Trophoblast cell (in vitro differentiated cells and primary cell): ENCODE results near the gene CFAP157.

Experiments used
- DNase-seq, 2 donors: peaks; one replicate each; pipeline ENCODE4 v3.0.0-alpha.2; 2016
- H2AFZ ChIP-seq: 2 replicates; pipeline ENCODE4 v1.6.1; 2013; ENCODE audit warnings: low read length, moderate library complexity, mild to moderate bottlenecking; ENCODE audit not compliant: insufficient read depth, poor library complexity
- H2AK5ac ChIP-seq: 2 replicates; pipeline ENCODE4 v1.6.1; 2013; ENCODE audit warnings: mild to moderate bottlenecking, low read length
- H2BK120ac ChIP-seq: 2 replicates; pipeline ENCODE4 v1.6.1; 2013; ENCODE audit warnings: low read length, mild to moderate bottlenecking, moderate library complexity; ENCODE audit not compliant: insufficient read depth, poor library complexity
- H2BK12ac ChIP-seq: 2 replicates; pipeline ENCODE4 v1.6.1; 2013; ENCODE audit warnings: mild to moderate bottlenecking, low read length, moderate library complexity
- H2BK5ac ChIP-seq: 2 replicates; pipeline ENCODE4 v1.6.1; 2013; ENCODE audit warnings: low read length, low read depth, moderate library complexity, mild to moderate bottlenecking; ENCODE audit not compliant: poor library complexity
- H3K14ac ChIP-seq: 2 replicates; pipeline ENCODE4 v1.6.1; 2013; ENCODE audit warnings: mild to moderate bottlenecking, low read length
- H3K18ac ChIP-seq: 2 replicates; pipeline ENCODE4 v1.6.1; 2013; ENCODE audit warnings: mild to moderate bottlenecking, low read length
- H3K23ac ChIP-seq: 2 replicates; pipeline ENCODE4 v1.6.1; 2013; ENCODE audit warnings: low read length
- H3K27ac ChIP-seq: 2 replicates; pipeline ENCODE4 v1.5.1; 2013; ENCODE audit warnings: low read depth, mild to moderate bottlenecking, inconsistent platforms, low read length, moderate library complexity
- H3K27me3 ChIP-seq: 2 replicates; pipeline ENCODE4 v1.6.1; 2013; ENCODE audit warnings: inconsistent platforms, mild to moderate bottlenecking, low read length, moderate library complexity; ENCODE audit not compliant: insufficient read depth
- H3K36me3 ChIP-seq, 2 experiments: 1 replicate in 1 of 2; 2 replicates in 1 of 2; pipeline ENCODE4 v1.6.1; 2013; ENCODE audit warnings: low read length in 2 of 2, mild to moderate bottlenecking in 2 of 2, moderate library complexity in 1 of 2; ENCODE audit not compliant: insufficient read depth in 2 of 2, control insufficient read depth in 1 of 2
- H3K4ac ChIP-seq: 2 replicates; pipeline ENCODE4 v1.6.1; 2013; ENCODE audit warnings: low read depth, mild to moderate bottlenecking, low read length, moderate library complexity
- H3K4me1 ChIP-seq, 2 experiments: 1 replicate in 1 of 2; 2 replicates in 1 of 2; pipeline ENCODE4 v1.6.1; 2013; ENCODE audit warnings: low read length in 2 of 2, mild to moderate bottlenecking in 2 of 2, moderate library complexity in 1 of 2; ENCODE audit not compliant: insufficient read depth in 2 of 2, control insufficient read depth in 1 of 2
- H3K4me2 ChIP-seq: 2 replicates; pipeline ENCODE4 v1.6.1; 2013; ENCODE audit warnings: inconsistent platforms, mild to moderate bottlenecking, low read length, moderate library complexity
- H3K4me3 ChIP-seq: 2 replicates; pipeline ENCODE4 v1.5.1; 2013; ENCODE audit warnings: mild to moderate bottlenecking, low read depth, low read length, inconsistent platforms
- H3K79me1 ChIP-seq: one replicate; pipeline ENCODE4 v1.6.1; 2013; ENCODE audit warnings: low read length
- H3K79me2 ChIP-seq: 2 replicates; pipeline ENCODE4 v1.6.1; 2013; ENCODE audit warnings: low read length, mild to moderate bottlenecking; ENCODE audit not compliant: control insufficient read depth, insufficient read depth, poor library complexity
- H3K9ac ChIP-seq: 2 replicates; pipeline ENCODE4 v1.6.1; 2013; ENCODE audit warnings: mild to moderate bottlenecking, low read length
- H3K9me3 ChIP-seq: 2 replicates; pipeline ENCODE4 v1.6.1; 2013; ENCODE audit warnings: low read depth, mild to moderate bottlenecking, control low read depth, inconsistent platforms, low read length; ENCODE audit not compliant: insufficient read depth
- H4K12ac ChIP-seq: 2 replicates; pipeline ENCODE4 v1.6.1; 2013; ENCODE audit warnings: low read depth, mild to moderate bottlenecking, low read length, moderate library complexity
- H4K8ac ChIP-seq: 2 replicates; pipeline ENCODE4 v1.6.1; 2013; ENCODE audit warnings: low read depth, mild to moderate bottlenecking, low read length, moderate library complexity
- H4K91ac ChIP-seq: one replicate; pipeline ENCODE4 v1.6.1; 2013; ENCODE audit warnings: low read depth, mild to moderate bottlenecking, low read length, moderate library complexity
- WGBS: extraction: QIAGEN DNeasy Blood & Tissue Kit; methylation state at CpG from one replicate; pipeline ENCODE4 v1.1.7; 2013; ENCODE audit warnings: missing lambda C conversion rate; ENCODE audit not compliant: insufficient read length, insufficient coverage; ENCODE audit errors: extremely low coverage; 5-methylcytosine and 5-hydroxymethylcytosine counted together

CFAP157 gene

DNA sequence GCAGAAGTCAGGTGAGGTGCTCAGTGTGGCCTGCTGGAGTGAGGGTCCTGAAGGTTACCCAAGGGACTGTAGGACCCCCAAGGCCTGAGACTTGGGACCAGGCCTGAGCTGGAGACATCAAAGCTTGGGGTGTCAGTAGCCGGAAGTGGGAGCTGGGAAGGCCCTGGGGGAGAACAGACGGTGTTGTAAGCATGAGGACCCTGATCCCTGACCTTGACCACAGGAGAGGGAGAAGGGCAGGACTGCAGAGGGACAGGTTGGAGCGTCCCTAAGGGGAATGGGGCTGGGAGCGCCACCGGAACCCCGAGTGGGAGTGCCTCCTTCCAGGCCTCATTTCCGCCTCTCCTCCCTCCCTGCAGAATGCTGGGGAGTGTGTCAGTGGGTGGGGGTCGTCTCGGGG lies 9.6 kb downstream of the CFAP157 start:
- no peak overlapping the region for H4K12ac ChIP-seq
- H3K9me3 ChIP-seq = no peaks in the 10 kb centered on the region
- H3K9ac ChIP-seq = no peak overlapping the region
- no peak overlapping the region for H2BK120ac ChIP-seq
- no peak for DNase-seq
- H3K79me2 ChIP-seq = no peaks in the 10 kb centered on the region
- no peak overlapping the region for H3K27ac ChIP-seq
- no peak overlapping the region for H2BK5ac ChIP-seq
- no peak overlapping the region for H3K4me3 ChIP-seq
- no peaks in the 10 kb centered on the region for H3K36me3 ChIP-seq
- no peak overlapping the region for H2BK12ac ChIP-seq
- H4K8ac ChIP-seq = peak overlapping the region; percentile 23
- H4K91ac ChIP-seq = no peak overlapping the region
- H3K14ac ChIP-seq = no peak overlapping the region
- WGBS = no CpG with 5 or more reads among the region's 9 CpGs
- H3K4me2 ChIP-seq = no peak overlapping the region
- H3K79me1 ChIP-seq = no peaks in the 10 kb centered on the region
- no peak overlapping the region for H3K18ac ChIP-seq
- H2AK5ac ChIP-seq = no peak overlapping the region
- H3K4ac ChIP-seq = no peak overlapping the region
- H2AFZ ChIP-seq = no peak overlapping the region
- peaks cover 0 to 9% of the 10 kb centered on the region in 2 experiments for H3K4me1 ChIP-seq
- H3K27me3 ChIP-seq = peaks cover 2% of the 10 kb centered on the region
- no peak overlapping the region for H3K23ac ChIP-seq

DNA sequence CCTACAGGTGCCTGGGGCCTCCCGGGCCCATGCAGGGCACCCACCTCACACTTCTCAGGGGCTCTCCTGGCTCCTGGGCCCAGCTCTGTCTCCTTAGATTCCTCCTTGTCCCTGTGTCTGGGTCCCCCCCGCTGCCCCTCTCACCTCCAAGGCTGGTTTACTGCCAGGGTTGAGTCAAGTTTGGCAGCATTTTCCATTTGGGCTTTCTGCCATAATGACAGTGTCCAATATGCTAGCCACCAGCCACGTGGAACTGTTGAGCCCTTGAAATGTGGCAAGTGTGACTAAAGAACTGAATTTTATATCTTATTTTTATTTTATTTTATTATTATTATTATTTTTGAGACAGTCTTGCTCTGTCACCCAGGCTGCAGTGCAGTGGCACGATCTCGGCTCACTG lies 11.0 kb downstream of the CFAP157 start:
- Histone ChIP-seq H3K36me3 (no peaks in the 10 kb centered on the region), H3K79me1 (no peaks in the 10 kb centered on the region), H3K9ac (no peak overlapping the region), H3K9me3 (no peaks in the 10 kb centered on the region), H3K27me3 (peaks cover 2% of the 10 kb centered on the region), H3K4ac (no peak overlapping the region), H3K14ac (no peak overlapping the region), H2AK5ac (no peak overlapping the region), H3K4me1 (peaks cover 0 to 9% of the 10 kb centered on the region in 2 experiments), H4K91ac (no peak overlapping the region), H3K4me2 (no peak overlapping the region), H2BK5ac (no peak overlapping the region), H2BK12ac (no peak overlapping the region), H3K4me3 (no peak overlapping the region), H3K18ac (no peak overlapping the region), H4K12ac (no peak overlapping the region), H3K23ac (no peak overlapping the region), H2AFZ (no peak overlapping the region), H2BK120ac (no peak overlapping the region), H3K79me2 (no peaks in the 10 kb centered on the region), H3K27ac (no peak overlapping the region), H4K8ac (no peak overlapping the region)
- no CpG with 5 or more reads among the region's 5 CpGs for WGBS
- DNase-seq = no peak

GRCh38 chr9:127720031-127720864 lies 13.5 kb downstream of the CFAP157 start:
- Histone ChIP-seq H3K14ac (no peak overlapping the region), H3K9ac (no peak overlapping the region), H2BK5ac (no peak overlapping the region), H4K8ac (no peak overlapping the region), H2BK120ac (no peak overlapping the region), H3K36me3 (no peaks in the 10 kb centered on the region), H2AK5ac (no peak overlapping the region), H2BK12ac (no peak overlapping the region), H3K4me1 (peaks cover 0 to 3% of the 10 kb centered on the region in 2 experiments), H3K4me3 (no peak overlapping the region), H3K27me3 (no peaks in the 10 kb centered on the region), H3K18ac (no peak overlapping the region), H2AFZ (no peak overlapping the region), H3K79me2 (no peaks in the 10 kb centered on the region), H3K4me2 (no peak overlapping the region), H4K12ac (no peak overlapping the region), H3K79me1 (no peaks in the 10 kb centered on the region), H3K9me3 (no peaks in the 10 kb centered on the region), H3K27ac (no peak overlapping the region), H3K23ac (no peak overlapping the region), H3K4ac (no peak overlapping the region), H4K91ac (no peak overlapping the region)
- no CpG with 5 or more reads among the region's 12 CpGs for WGBS
- no peak for DNase-seq

DNA sequence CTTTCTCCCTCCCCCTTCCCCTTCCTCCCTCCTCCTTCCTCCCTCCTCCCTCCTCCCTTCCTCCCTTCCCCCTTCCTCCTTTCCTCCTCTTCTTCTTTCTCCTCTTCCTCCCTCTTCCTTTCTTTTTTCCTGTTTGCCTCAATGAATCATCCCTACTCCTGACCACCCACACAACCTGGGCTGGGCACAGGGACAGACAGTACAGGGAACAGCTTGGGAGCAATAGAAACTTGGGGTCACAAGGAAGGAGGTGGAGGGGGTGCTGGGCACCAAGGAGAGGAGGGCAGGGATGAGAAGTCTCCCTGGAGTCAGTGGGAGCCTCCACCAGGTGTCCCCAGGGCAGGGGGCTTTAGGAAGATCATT lies 14.1 kb downstream of the CFAP157 start:
- no peak overlapping the region for H3K9ac ChIP-seq
- H3K4ac ChIP-seq = no peak overlapping the region
- H3K36me3 ChIP-seq = no peaks in the 10 kb centered on the region
- H2AFZ ChIP-seq = no peak overlapping the region
- no peaks in the 10 kb centered on the region for H3K27me3 ChIP-seq
- H3K9me3 ChIP-seq = no peaks in the 10 kb centered on the region
- H3K79me2 ChIP-seq = no peaks in the 10 kb centered on the region
- H3K14ac ChIP-seq = no peak overlapping the region
- H3K27ac ChIP-seq = no peak overlapping the region
- H2BK12ac ChIP-seq = no peak overlapping the region
- peaks cover 0 to 3% of the 10 kb centered on the region in 2 experiments for H3K4me1 ChIP-seq
- no peak for DNase-seq
- no peaks in the 10 kb centered on the region for H3K79me1 ChIP-seq
- no peak overlapping the region for H3K23ac ChIP-seq
- no peak overlapping the region for H2BK5ac ChIP-seq
- no peak overlapping the region for H3K18ac ChIP-seq
- H2BK120ac ChIP-seq = no peak overlapping the region
- H4K8ac ChIP-seq = no peak overlapping the region
- H2AK5ac ChIP-seq = no peak overlapping the region
- H4K12ac ChIP-seq = no peak overlapping the region
- H4K91ac ChIP-seq = no peak overlapping the region
- no peak overlapping the region for H3K4me3 ChIP-seq
- H3K4me2 ChIP-seq = no peak overlapping the region
